Ascending aorta (tissue), 2 donors: ENCODE data around the gene OR1C1. TPM values are rescaled to one million over a fixed set of nuclear protein-coding genes. Genes with fewer than 3 reads are reported as not detected.
"Not testable (repeated sequence)": the region's sequence is repeated elsewhere in the genome, so short reads cannot be mapped to it uniquely, and the experiment has no call there.

Experiments used
- DNase-seq, 2 donors: peaks; one replicate each; pipeline ENCODE4 v3.0.0-alpha.2; 2019; ENCODE audit warnings: low spot score in 2 of 2
- H3K27ac ChIP-seq, 2 donors: fragments of 200-600 bp; sonication (generic); one replicate each; pipeline ENCODE4 v1.5.1; 2016 to 2017; ENCODE audit warnings: mild to moderate bottlenecking in 1 of 2
- H3K27me3 ChIP-seq: fragments of 200-600 bp; sonication (generic); one replicate; pipeline ENCODE4 v1.5.1; 2017
- H3K36me3 ChIP-seq, 2 donors: fragments of 200-600 bp; sonication (generic); one replicate each; pipeline ENCODE4 v1.5.1; 2016
- H3K4me1 ChIP-seq, 2 donors: fragments of 200-600 bp; sonication (generic); one replicate each; pipeline ENCODE4 v1.5.1; 2016 to 2017; ENCODE audit warnings: mild to moderate bottlenecking in 1 of 2
- H3K4me3 ChIP-seq, 2 donors: fragments of 200-600 bp; sonication (generic); one replicate each; pipeline ENCODE4 v1.5.1; 2016 to 2017; ENCODE audit warnings: mild to moderate bottlenecking in 1 of 2
- H3K9me3 ChIP-seq, 2 donors: fragments of 200-600 bp; sonication (generic); one replicate each; pipeline ENCODE4 v1.5.1; 2016
- CTCF ChIP-seq, 3 experiments: fragments of 200-600 bp in 2 of 3; fragments of 450-650 bp in 1 of 3; sonication (generic) in 2 of 3; IDR thresholded peaks; one replicate each; pipeline ENCODE4 v1.5.1; 2016 to 2019; ENCODE audit warnings: antibody characterized with exemption in 3 of 3, mild to moderate bottlenecking in 1 of 3, moderate library complexity in 1 of 3
- intact Hi-C: fragments of 100-400 bp; cut with DNase I; formaldehyde crosslinking; loops from one replicate; pipeline ENCODE4 v1.15.1; 2023
- total RNA-seq: library from RNA; depleted of rRNA; stranded (reverse); fragments of >200 nt; gene quantifications from one replicate; pipeline ENCODE4 v1.1.0, GENCODE V29; 2016

Gene OR1C1
- total RNA-seq, 1 donor from 2014 or later = not detected

GRCh38 chr1:247721222-247721621, 39.1 kb downstream of the OR1C1 start:
- no peak for TF ChIP-seq CTCF (IDR thresholded peaks at IDR 0.05)
- peaks cover 0 to 5% of the 10 kb centered on the region in 2 donors for H3K9me3 ChIP-seq
- H3K4me1 ChIP-seq = no peaks in the 10 kb centered on the region
- H3K4me3 ChIP-seq = no peak overlapping the region
- H3K27ac ChIP-seq = no peak overlapping the region
- no peak for DNase-seq
- intact Hi-C loops = no loop called here
- no peaks in the 10 kb centered on the region for H3K27me3 ChIP-seq
- H3K36me3 ChIP-seq = no peaks in the 10 kb centered on the region

GRCh38 chr1:247716546-247716945, 43.8 kb downstream of the OR1C1 start, which contains the start of gene OR6F1:
Gene OR6F1 (minus strand): TSS chr1:247716646. CDS start chr1:247712755, 3,891 bp downstream.
- intact Hi-C loops = no loop called here
- no peaks in the 10 kb centered on the region for H3K4me1 ChIP-seq
- no peak for TF ChIP-seq CTCF (IDR thresholded peaks at IDR 0.05)
- H3K27ac ChIP-seq = no peak within 1 kb of the TSS
- H3K27me3 ChIP-seq = no peaks in the 10 kb centered on the region
- H3K9me3 ChIP-seq = peaks cover 0 to 5% of the 10 kb centered on the region in 2 donors
- H3K36me3 ChIP-seq = no peaks in the 10 kb centered on the region
- no peak for DNase-seq
- H3K4me3 ChIP-seq = no peak within 1 kb of the TSS

- intact Hi-C loops = no loop called here
Measured at GRCh38 chr1:247713753-247714152, 46.6 kb downstream of the OR1C1 start.

GRCh38 chr1:247710681-247711080, 49.7 kb downstream of the OR1C1 start:
- H3K4me1 ChIP-seq, DNase-seq, intact Hi-C loops: not testable (repeated sequence)

More at GRCh38 chr1:247713753-247714152, 46.6 kb downstream of the OR1C1 start:
- TF ChIP-seq CTCF (IDR thresholded peaks at IDR 0.05) = no peak
- no peak for DNase-seq
- Histone ChIP-seq H3K4me1 (no peaks in the 10 kb centered on the region), H3K9me3 (no peaks in the 10 kb centered on the region), H3K4me3 (no peak overlapping the region), H3K27ac (no peak overlapping the region), H3K36me3 (no peaks in the 10 kb centered on the region), H3K27me3 (no peaks in the 10 kb centered on the region)

More at GRCh38 chr1:247710681-247711080, 49.7 kb downstream of the OR1C1 start:
- H3K4me3 ChIP-seq, H3K27me3 ChIP-seq, H3K27ac ChIP-seq, H3K9me3 ChIP-seq, H3K36me3 ChIP-seq: not testable (repeated sequence)

Other genes with a start within 250 kb of the OR1C1 start
- not detected for gene OR2C3, start 224.1 kb downstream of the OR1C1 start, total RNA-seq
- not detected for gene GCSAML, start 211.4 kb downstream of the OR1C1 start, total RNA-seq
- gene OR2G2, start 172.2 kb downstream of the OR1C1 start, total RNA-seq = not detected
- gene OR2G3, start 155.0 kb downstream of the OR1C1 start, total RNA-seq = not detected
- gene OR13G1, start 80.8 kb downstream of the OR1C1 start, total RNA-seq = not detected
- not detected for gene OR6F1, start 43.9 kb downstream of the OR1C1 start, total RNA-seq
- gene OR14K1, start 21.9 kb downstream of the OR1C1 start, total RNA-seq = not detected
- gene OR14A2, start 12.4 kb downstream of the OR1C1 start, total RNA-seq = not detected
- gene OR14A16, start 63.6 kb upstream of the OR1C1 start, total RNA-seq = not detected
- not detected for gene OR11L1, start 81.3 kb upstream of the OR1C1 start, total RNA-seq
- 0.53 TPM for gene TRIM58, start 96.6 kb upstream of the OR1C1 start, total RNA-seq
- not detected for gene OR2W3, start 135.0 kb upstream of the OR1C1 start, total RNA-seq
- not detected for gene OR2T8, start 159.7 kb upstream of the OR1C1 start, total RNA-seq
- gene OR2AJ1, start 164.3 kb upstream of the OR1C1 start, total RNA-seq = not detected
- gene OR2L8, start 188.3 kb upstream of the OR1C1 start, total RNA-seq = not detected
- not detected for gene OR2AK2, start 204.7 kb upstream of the OR1C1 start, total RNA-seq